Type B pancreatic cell (in vitro differentiated cells): ENCODE results near the gene SHMT2. TPM values are rescaled to one million over a fixed set of nuclear protein-coding genes. Genes with fewer than 3 reads are reported as not detected.

ENCODE experiments used
- DNase-seq: peaks from one replicate; pipeline ENCODE4 v3.0.0; 2021; ENCODE audit warnings: mixed read lengths; ENCODE audit not compliant: unreplicated experiment; ENCODE audit errors: extremely low spot score
- H3K27ac Mint-ChIP-seq: 2 replicates; pipeline ENCODE4 v1.8.0; 2021; ENCODE audit warnings: mild to moderate bottlenecking, mixed read lengths
- H3K27me3 Mint-ChIP-seq: 2 replicates; pipeline ENCODE4 v1.8.0; 2021; ENCODE audit warnings: mixed read lengths
- H3K36me3 Mint-ChIP-seq: 2 replicates; pipeline ENCODE4 v1.8.0; 2021; ENCODE audit warnings: mixed read lengths
- H3K4me1 Mint-ChIP-seq: one replicate; pipeline ENCODE4 v1.8.0; 2021; ENCODE audit warnings: mixed read lengths; ENCODE audit not compliant: unreplicated experiment
- H3K4me3 Mint-ChIP-seq: 2 replicates; pipeline ENCODE4 v1.8.0; 2021; ENCODE audit warnings: mild to moderate bottlenecking, mixed read lengths
- H3K9me3 Mint-ChIP-seq: 2 replicates; pipeline ENCODE4 v1.8.0; 2021; ENCODE audit warnings: mixed read lengths
- CTCF ChIP-seq: fragments of 200-600 bp; sonication (generic); conservative IDR thresholded peaks from 2 replicates; pipeline ENCODE4 v1.5.0; 2021; ENCODE audit warnings: antibody characterized with exemption, mild to moderate bottlenecking
- total RNA-seq: library from RNA; stranded (reverse); gene quantifications from 2 replicates; pipeline ENCODE4 v1.2.1, GENCODE V29; 2021; ENCODE audit warnings: low replicate concordance

Gene SHMT2
- total RNA-seq, 1 donor from 2014 or later, result 131 TPM

- Mint-ChIP-seq H3K27ac (peak overlapping the region; percentile 60), H3K27me3 (peaks cover 84% of the 10 kb centered on the region), H3K9me3 (no peaks in the 10 kb centered on the region), H3K4me3 (peak overlapping the region; percentile 82), H3K36me3 (no peaks in the 10 kb centered on the region), H3K4me1 (peaks cover 56% of the 10 kb centered on the region)
- no peak for TF ChIP-seq CTCF
- no peak for DNase-seq
These were observed 10.1 kb upstream of the SHMT2 start for GRCh38 chr12:57219205-57219992.

- Mint-ChIP-seq H3K27ac (no peak overlapping the region), H3K4me1 (peaks cover 50% of the 10 kb centered on the region), H3K36me3 (no peaks in the 10 kb centered on the region), H3K9me3 (no peaks in the 10 kb centered on the region), H3K4me3 (peak overlapping the region; percentile 82), H3K27me3 (peaks cover 78% of the 10 kb centered on the region)
- DNase-seq, result no peak
- TF ChIP-seq CTCF, result no peak
These were observed 9.3 kb upstream of the SHMT2 start for GRCh38 chr12:57219993-57220754.

- Mint-ChIP-seq H3K27ac (no peak overlapping the region), H3K27me3 (peaks cover 77% of the 10 kb centered on the region), H3K9me3 (no peaks in the 10 kb centered on the region), H3K4me3 (peak overlapping the region; percentile 61), H3K4me1 (peaks cover 49% of the 10 kb centered on the region), H3K36me3 (no peaks in the 10 kb centered on the region)
- no peak for DNase-seq
- no peak for TF ChIP-seq CTCF
These were observed 8.7 kb upstream of the SHMT2 start for GRCh38 chr12:57220770-57221168.

GRCh38 chr12:57221169-57221917 is 8.2 kb upstream of the SHMT2 start:
- Mint-ChIP-seq H3K36me3 (no peaks in the 10 kb centered on the region), H3K4me3 (peak overlapping the region; percentile 61), H3K27ac (no peak overlapping the region), H3K9me3 (no peaks in the 10 kb centered on the region), H3K4me1 (peaks cover 52% of the 10 kb centered on the region), H3K27me3 (peaks cover 80% of the 10 kb centered on the region)
- no peak for TF ChIP-seq CTCF
- no peak for DNase-seq

- no peaks in the 10 kb centered on the region for H3K9me3 Mint-ChIP-seq
- peaks cover 84% of the 10 kb centered on the region for H3K27me3 Mint-ChIP-seq
- peak overlapping the region; percentile 57 for H3K4me3 Mint-ChIP-seq
- no peaks in the 10 kb centered on the region for H3K36me3 Mint-ChIP-seq
- no peak for DNase-seq
- peak overlapping the region; percentile 22 for H3K27ac Mint-ChIP-seq
- peaks cover 56% of the 10 kb centered on the region for H3K4me1 Mint-ChIP-seq
- no peak for TF ChIP-seq CTCF
These were observed 7.0 kb upstream of the SHMT2 start for GRCh38 chr12:57222286-57223190.
